Measurements from ENCODE around the gene TENM4.

The TENM4 gene

GRCh38 chr11:79480864-79481263, 40.0 kb upstream of the TENM4 start:
- H3K4me3 ChIP-seq, result no peak overlapping the region
- no peaks in the 10 kb centered on the region for H3K36me3 ChIP-seq (ENCODE audit: insufficient read depth, low read length)
- DNase-seq (ENCODE audit: low read depth, low spot score), result no peak
- TF ChIP-seq POLR2AphosphoS5 (IDR thresholded peaks at IDR 0.05; ENCODE audit: borderline replicate concordance, low read depth, low read length), result no peak
- TF ChIP-seq FOXP2 (optimal IDR thresholded peaks at IDR 0.05; ENCODE audit: control extremely low read depth, extremely low read length, insufficient read depth), result no peak
- no peak for TF ChIP-seq EZH2 (IDR thresholded peaks at IDR 0.05)
- H3K27ac ChIP-seq, result no peak overlapping the region
- no peak overlapping the region for H3K9ac ChIP-seq (ENCODE audit: insufficient read length)
- H3K9me3 ChIP-seq (ENCODE audit: low read depth, low read length), result no peaks in the 10 kb centered on the region

- no peak overlapping the region for H3K27ac ChIP-seq
- TF ChIP-seq EZH2 (IDR thresholded peaks at IDR 0.05) (no peak), POLR2AphosphoS5 (IDR thresholded peaks at IDR 0.05; ENCODE audit: borderline replicate concordance, low read depth, low read length) (no peak), FOXP2 (optimal IDR thresholded peaks at IDR 0.05; ENCODE audit: control extremely low read depth, extremely low read length, insufficient read depth) (no peak)
- no peak overlapping the region for H3K4me3 ChIP-seq
- no peak overlapping the region for H3K9ac ChIP-seq (ENCODE audit: insufficient read length)
- DNase-seq (ENCODE audit: low read depth, low spot score), result no peak
- H3K36me3 ChIP-seq (ENCODE audit: insufficient read depth, low read length), result no peaks in the 10 kb centered on the region
- no peaks in the 10 kb centered on the region for H3K9me3 ChIP-seq (ENCODE audit: low read depth, low read length)
Observed at GRCh38 chr11:79472819-79473529, 32.1 kb upstream of the TENM4 start.

- H3K9me3 ChIP-seq (ENCODE audit: low read depth, low read length), result no peaks in the 10 kb centered on the region
Observed at GRCh38 chr11:79471071-79471844, 30.4 kb upstream of the TENM4 start.

GRCh38 chr11:79470161-79470560, 29.3 kb upstream of the TENM4 start:
- Histone ChIP-seq H3K9ac (ENCODE audit: insufficient read length) (no peak overlapping the region), H3K4me3 (no peak overlapping the region), H3K36me3 (ENCODE audit: insufficient read depth, low read length) (no peaks in the 10 kb centered on the region), H3K27ac (no peak overlapping the region), H3K9me3 (ENCODE audit: low read depth, low read length) (no peaks in the 10 kb centered on the region)
- no peak for DNase-seq (ENCODE audit: low read depth, low spot score)
- TF ChIP-seq EZH2 (IDR thresholded peaks at IDR 0.05) (no peak), POLR2AphosphoS5 (IDR thresholded peaks at IDR 0.05; ENCODE audit: borderline replicate concordance, low read depth, low read length) (no peak), FOXP2 (optimal IDR thresholded peaks at IDR 0.05; ENCODE audit: control extremely low read depth, extremely low read length, insufficient read depth) (no peak)

More at GRCh38 chr11:79471071-79471844, 30.4 kb upstream of the TENM4 start:
- no peak overlapping the region for H3K4me3 ChIP-seq
- H3K9ac ChIP-seq (ENCODE audit: insufficient read length), result no peak overlapping the region
- TF ChIP-seq POLR2AphosphoS5 (IDR thresholded peaks at IDR 0.05; ENCODE audit: borderline replicate concordance, low read depth, low read length) (no peak), FOXP2 (optimal IDR thresholded peaks at IDR 0.05; ENCODE audit: control extremely low read depth, extremely low read length, insufficient read depth) (no peak), EZH2 (IDR thresholded peaks at IDR 0.05) (no peak)
- no peak overlapping the region for H3K27ac ChIP-seq
- H3K36me3 ChIP-seq (ENCODE audit: insufficient read depth, low read length), result no peaks in the 10 kb centered on the region
- no peak for DNase-seq (ENCODE audit: low read depth, low spot score)

- no peak for DNase-seq (ENCODE audit: low read depth, low spot score)
- H3K9me3 ChIP-seq (ENCODE audit: low read depth, low read length), result no peaks in the 10 kb centered on the region
- H3K9ac ChIP-seq (ENCODE audit: insufficient read length), result no peak overlapping the region
- H3K4me3 ChIP-seq, result no peak overlapping the region
- no peaks in the 10 kb centered on the region for H3K36me3 ChIP-seq (ENCODE audit: insufficient read depth, low read length)
- no peak overlapping the region for H3K27ac ChIP-seq
- no peak for TF ChIP-seq EZH2 (IDR thresholded peaks at IDR 0.05)
- no peak for TF ChIP-seq FOXP2 (optimal IDR thresholded peaks at IDR 0.05; ENCODE audit: control extremely low read depth, extremely low read length, insufficient read depth)
- no peak for TF ChIP-seq POLR2AphosphoS5 (IDR thresholded peaks at IDR 0.05; ENCODE audit: borderline replicate concordance, low read depth, low read length)
Observed at GRCh38 chr11:79467761-79468160, 26.9 kb upstream of the TENM4 start.

GRCh38 chr11:79466411-79466810, 25.6 kb upstream of the TENM4 start:
- Histone ChIP-seq H3K36me3 (ENCODE audit: insufficient read depth, low read length) (no peaks in the 10 kb centered on the region), H3K4me3 (no peak overlapping the region), H3K9me3 (ENCODE audit: low read depth, low read length) (no peaks in the 10 kb centered on the region), H3K27ac (no peak overlapping the region), H3K9ac (ENCODE audit: insufficient read length) (no peak overlapping the region)
- no peak for DNase-seq (ENCODE audit: low read depth, low spot score)
- TF ChIP-seq POLR2AphosphoS5 (IDR thresholded peaks at IDR 0.05; ENCODE audit: borderline replicate concordance, low read depth, low read length), result no peak
- TF ChIP-seq EZH2 (IDR thresholded peaks at IDR 0.05), result no peak
- TF ChIP-seq FOXP2 (optimal IDR thresholded peaks at IDR 0.05; ENCODE audit: control extremely low read depth, extremely low read length, insufficient read depth), result no peak

GRCh38 chr11:79465160-79465559, 24.3 kb upstream of the TENM4 start:
- Histone ChIP-seq H3K27ac (no peak overlapping the region), H3K36me3 (ENCODE audit: insufficient read depth, low read length) (no peaks in the 10 kb centered on the region), H3K9me3 (ENCODE audit: low read depth, low read length) (no peaks in the 10 kb centered on the region), H3K4me3 (no peak overlapping the region), H3K9ac (ENCODE audit: insufficient read length) (no peak overlapping the region)
- no peak for TF ChIP-seq FOXP2 (optimal IDR thresholded peaks at IDR 0.05; ENCODE audit: control extremely low read depth, extremely low read length, insufficient read depth)
- no peak for TF ChIP-seq EZH2 (IDR thresholded peaks at IDR 0.05)
- no peak for TF ChIP-seq POLR2AphosphoS5 (IDR thresholded peaks at IDR 0.05; ENCODE audit: borderline replicate concordance, low read depth, low read length)
- no peak for DNase-seq (ENCODE audit: low read depth, low spot score)
